Measurements from ENCODE around the gene PPP2R5E.

Gene PPP2R5E

GRCh38 chr14:63401646-63402045, 141.5 kb downstream of the PPP2R5E start:
- TF ChIP-seq TAF1 (IDR thresholded peaks at IDR 0.05; ENCODE audit: borderline replicate concordance, insufficient read depth, low read length) = no peak
- TF ChIP-seq, protein P1, sequence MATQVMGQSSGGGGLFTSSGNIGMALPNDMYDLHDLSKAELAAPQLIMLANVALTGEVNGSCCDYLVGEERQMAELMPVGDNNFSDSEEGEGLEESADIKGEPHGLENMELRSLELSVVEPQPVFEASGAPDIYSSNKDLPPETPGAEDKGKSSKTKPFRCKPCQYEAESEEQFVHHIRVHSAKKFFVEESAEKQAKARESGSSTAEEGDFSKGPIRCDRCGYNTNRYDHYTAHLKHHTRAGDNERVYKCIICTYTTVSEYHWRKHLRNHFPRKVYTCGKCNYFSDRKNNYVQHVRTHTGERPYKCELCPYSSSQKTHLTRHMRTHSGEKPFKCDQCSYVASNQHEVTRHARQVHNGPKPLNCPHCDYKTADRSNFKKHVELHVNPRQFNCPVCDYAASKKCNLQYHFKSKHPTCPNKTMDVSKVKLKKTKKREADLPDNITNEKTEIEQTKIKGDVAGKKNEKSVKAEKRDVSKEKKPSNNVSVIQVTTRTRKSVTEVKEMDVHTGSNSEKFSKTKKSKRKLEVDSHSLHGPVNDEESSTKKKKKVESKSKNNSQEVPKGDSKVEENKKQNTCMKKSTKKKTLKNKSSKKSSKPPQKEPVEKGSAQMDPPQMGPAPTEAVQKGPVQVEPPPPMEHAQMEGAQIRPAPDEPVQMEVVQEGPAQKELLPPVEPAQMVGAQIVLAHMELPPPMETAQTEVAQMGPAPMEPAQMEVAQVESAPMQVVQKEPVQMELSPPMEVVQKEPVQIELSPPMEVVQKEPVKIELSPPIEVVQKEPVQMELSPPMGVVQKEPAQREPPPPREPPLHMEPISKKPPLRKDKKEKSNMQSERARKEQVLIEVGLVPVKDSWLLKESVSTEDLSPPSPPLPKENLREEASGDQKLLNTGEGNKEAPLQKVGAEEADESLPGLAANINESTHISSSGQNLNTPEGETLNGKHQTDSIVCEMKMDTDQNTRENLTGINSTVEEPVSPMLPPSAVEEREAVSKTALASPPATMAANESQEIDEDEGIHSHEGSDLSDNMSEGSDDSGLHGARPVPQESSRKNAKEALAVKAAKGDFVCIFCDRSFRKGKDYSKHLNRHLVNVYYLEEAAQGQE (IDR thresholded peaks at IDR 0.05; ENCODE audit: insufficient read depth in 1 of 2, low read depth in 2 of 2, low read length in 2 of 2) = no peak
- TF ChIP-seq POLR2AphosphoS5 (IDR thresholded peaks at IDR 0.05; ENCODE audit: low read depth, low read length) = no peak
- no peak for TF ChIP-seq SIN3A (IDR thresholded peaks at IDR 0.05; ENCODE audit: borderline replicate concordance, insufficient read depth, low read length)
- TF ChIP-seq FOXP2 (optimal IDR thresholded peaks at IDR 0.05; ENCODE audit: borderline replicate concordance, extremely low read depth, extremely low read length, insufficient read depth) = no peak

DNA sequence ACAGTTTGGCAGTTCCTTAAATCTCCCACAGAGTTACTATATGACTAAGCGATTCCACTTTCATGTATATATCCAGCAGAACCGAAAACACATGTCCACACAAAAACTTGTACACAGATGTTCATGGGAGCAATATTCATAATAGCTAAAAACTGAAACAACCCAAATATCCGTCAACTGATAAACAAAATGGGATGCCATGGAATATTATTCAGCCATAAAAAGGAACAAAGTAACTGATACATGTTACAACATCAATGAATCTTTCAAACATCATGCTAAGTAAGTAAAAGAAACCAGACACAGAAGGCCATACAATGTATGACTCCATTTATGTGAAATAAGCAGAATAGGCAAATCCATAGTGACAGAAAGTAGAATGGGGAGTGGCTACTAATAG, 144.2 kb downstream of the PPP2R5E start:
- no peak for TF ChIP-seq SIN3A (IDR thresholded peaks at IDR 0.05; ENCODE audit: borderline replicate concordance, insufficient read depth, low read length)
- TF ChIP-seq, protein P1 (IDR thresholded peaks at IDR 0.05; ENCODE audit: insufficient read depth in 1 of 2, low read depth in 2 of 2, low read length in 2 of 2) = no peak
- TF ChIP-seq POLR2AphosphoS5 (IDR thresholded peaks at IDR 0.05; ENCODE audit: low read depth, low read length) = no peak
- TF ChIP-seq FOXP2 (optimal IDR thresholded peaks at IDR 0.05; ENCODE audit: borderline replicate concordance, extremely low read depth, extremely low read length, insufficient read depth) = no peak

- TF ChIP-seq FOXP2 (optimal IDR thresholded peaks at IDR 0.05; ENCODE audit: borderline replicate concordance, extremely low read depth, extremely low read length, insufficient read depth) = no peak
- no peak for TF ChIP-seq POLR2AphosphoS5 (IDR thresholded peaks at IDR 0.05; ENCODE audit: low read depth, low read length)
- no peak for TF ChIP-seq TAF1 (IDR thresholded peaks at IDR 0.05; ENCODE audit: borderline replicate concordance, insufficient read depth, low read length)
- TF ChIP-seq SIN3A (IDR thresholded peaks at IDR 0.05; ENCODE audit: borderline replicate concordance, insufficient read depth, low read length) = no peak
- TF ChIP-seq, protein P1 (IDR thresholded peaks at IDR 0.05; ENCODE audit: insufficient read depth in 1 of 2, low read depth in 2 of 2, low read length in 2 of 2) = no peak
Observed at GRCh38 chr14:63394841-63395240, 148.3 kb downstream of the PPP2R5E start.

DNA sequence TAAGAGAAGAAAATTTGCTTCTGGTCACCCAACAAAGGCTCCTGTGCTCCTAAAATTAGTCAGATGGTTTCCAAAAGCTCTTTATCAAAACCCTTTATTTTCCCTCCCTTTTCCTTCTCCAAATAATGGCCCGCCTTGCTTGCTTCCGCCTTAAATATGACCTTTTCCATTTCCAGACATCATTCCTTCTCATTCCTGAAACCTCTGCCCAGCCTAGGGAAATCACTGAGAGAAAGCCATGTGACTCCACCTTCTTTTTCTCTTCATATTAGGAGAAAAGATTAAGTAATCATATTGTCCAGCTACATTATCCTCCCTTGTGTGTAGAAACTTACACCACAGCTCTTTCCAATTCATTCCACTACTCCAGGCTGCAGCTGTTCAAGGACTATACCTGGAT, 148.7 kb downstream of the PPP2R5E start:
- TF ChIP-seq SIN3A (IDR thresholded peaks at IDR 0.05; ENCODE audit: borderline replicate concordance, insufficient read depth, low read length) (no peak), TAF1 (IDR thresholded peaks at IDR 0.05; ENCODE audit: borderline replicate concordance, insufficient read depth, low read length) (no peak)

GRCh38 chr14:63393012-63393411, 150.2 kb downstream of the PPP2R5E start:
- TF ChIP-seq, protein P1 (IDR thresholded peaks at IDR 0.05; ENCODE audit: insufficient read depth in 1 of 2, low read depth in 2 of 2, low read length in 2 of 2) = no peak
- TF ChIP-seq FOXP2 (optimal IDR thresholded peaks at IDR 0.05; ENCODE audit: borderline replicate concordance, extremely low read depth, extremely low read length, insufficient read depth) = no peak
- TF ChIP-seq SIN3A (IDR thresholded peaks at IDR 0.05; ENCODE audit: borderline replicate concordance, insufficient read depth, low read length) = no peak
- TF ChIP-seq TAF1 (IDR thresholded peaks at IDR 0.05; ENCODE audit: borderline replicate concordance, insufficient read depth, low read length) = no peak
- no peak for TF ChIP-seq POLR2AphosphoS5 (IDR thresholded peaks at IDR 0.05; ENCODE audit: low read depth, low read length)
